T-helper 17 cell (primary cell): ENCODE measurements around the gene SMIM35. TPM values are rescaled to one million over a fixed set of nuclear protein-coding genes. Genes with fewer than 3 reads are reported as not detected.
"Not testable (repeated sequence)": the region's sequence is repeated elsewhere in the genome, so short reads cannot be mapped to it uniquely, and the experiment has no call there.

Experiments
- ATAC-seq: fragments of 150-1000 bp; cut with Tn5 transposase; 2 replicates; pipeline ENCODE4 v1.10.0; 2021; ENCODE audit warnings: mild to moderate bottlenecking, moderate library complexity
- DNase-seq, 3 donors: peaks; one replicate each; pipeline versions ENCODE4 v3.0.0 to v3.0.0-alpha.2; 2020 to 2021
- H3K9me3 ChIP-seq: one replicate; pipeline ENCODE4 v1.7.0; 2013; ENCODE audit warnings: low read length, mild to moderate bottlenecking; ENCODE audit not compliant: control insufficient read depth, poor library complexity, severe bottlenecking
- H3K27ac Mint-ChIP-seq: one replicate; pipeline ENCODE4 v1.8.0; 2022; ENCODE audit warnings: mild to moderate bottlenecking, moderate library complexity, mixed read lengths
- H3K27me3 Mint-ChIP-seq: one replicate; pipeline ENCODE4 v1.8.0; 2022; ENCODE audit warnings: mixed read lengths
- H3K36me3 Mint-ChIP-seq: one replicate; pipeline ENCODE4 v1.8.0; 2022; ENCODE audit warnings: low read depth, mixed read lengths
- H3K4me1 Mint-ChIP-seq: one replicate; pipeline ENCODE4 v1.8.0; 2022; ENCODE audit warnings: mild to moderate bottlenecking, mixed read lengths
- H3K4me3 Mint-ChIP-seq: one replicate; pipeline ENCODE4 v1.8.0; 2022; ENCODE audit warnings: mild to moderate bottlenecking, moderate library complexity, mixed read lengths
- total RNA-seq, 4 donors: library from RNA in 2 of 4; stranded (reverse) in 2 of 4; gene quantifications; one replicate each; pipeline ENCODE4 v1.2.3 and lab custom pipeline; 2022 to 2026

SMIM35 gene
- total RNA-seq, 2 donors from 2014 or later: 0.13 to 0.30 TPM

DNA sequence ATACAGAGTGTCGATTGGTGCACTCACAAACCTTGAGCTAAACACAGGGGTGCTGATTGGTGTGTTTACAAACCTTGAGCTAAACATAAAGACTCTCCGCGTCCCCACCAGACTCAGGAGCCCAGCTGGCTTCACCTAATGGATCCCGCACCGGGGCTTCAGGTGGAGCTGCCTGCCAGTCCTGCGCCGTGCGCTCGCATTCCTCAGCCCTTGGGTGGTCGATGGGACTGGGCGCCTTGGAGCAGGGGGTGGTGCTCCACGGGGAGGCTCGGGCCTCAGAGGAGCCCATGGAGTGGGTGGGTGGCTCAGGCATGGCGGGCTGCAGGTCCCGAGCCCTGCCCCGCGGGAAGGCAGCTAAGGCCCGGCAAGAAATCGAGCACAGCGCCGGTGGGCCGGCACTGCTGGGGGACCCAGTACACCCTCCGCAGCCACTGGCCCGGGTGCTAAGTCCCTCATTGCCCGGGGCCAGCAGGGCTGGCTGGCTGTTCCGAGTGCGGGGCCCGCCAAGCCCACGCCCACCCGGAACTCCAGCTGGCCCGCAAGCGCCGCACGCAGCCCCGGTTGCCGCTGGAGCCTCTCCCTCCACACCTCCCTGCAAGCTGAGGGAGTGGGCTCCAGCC, 108.4 kb downstream of the SMIM35 start:
- not testable (repeated sequence) for H3K9me3 ChIP-seq, H3K36me3 Mint-ChIP-seq, ATAC-seq, DNase-seq, H3K27me3 Mint-ChIP-seq, H3K27ac Mint-ChIP-seq, H3K4me3 Mint-ChIP-seq
- peaks cover 41% of the 10 kb centered on the region for H3K4me1 Mint-ChIP-seq

DNA sequence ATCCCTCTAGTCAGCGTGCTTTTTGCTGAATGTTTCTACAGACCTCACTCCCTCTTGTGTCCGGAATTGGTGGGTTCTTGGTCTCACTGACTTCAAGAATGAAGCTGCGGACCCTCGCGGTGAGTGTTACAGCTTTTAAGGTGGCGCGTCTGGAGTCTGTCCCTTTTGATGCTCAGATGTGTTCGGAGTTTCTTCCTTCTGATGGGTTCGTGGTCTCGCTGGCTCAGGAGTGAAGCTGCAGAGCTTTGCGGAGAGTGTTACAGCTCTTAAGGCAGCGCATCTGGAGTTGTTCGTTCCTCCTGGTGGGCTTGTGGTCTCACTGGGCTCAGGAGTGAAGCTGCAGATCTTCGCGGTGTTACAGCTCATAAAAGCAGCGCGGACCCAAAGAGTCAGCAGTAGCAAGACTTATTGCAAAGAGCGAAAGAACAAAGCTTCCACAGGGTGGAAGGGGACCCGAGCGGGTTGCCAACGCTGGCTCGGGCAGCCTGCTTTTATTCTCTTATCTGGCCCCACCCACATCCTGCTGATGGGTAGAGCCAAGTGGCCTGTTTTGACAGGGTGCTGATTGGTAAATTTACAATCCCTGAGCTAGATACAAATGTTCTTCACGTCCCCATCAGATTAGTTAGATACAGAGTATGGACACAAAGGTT, 109.0 kb downstream of the SMIM35 start:
- not testable (repeated sequence) for H3K9me3 ChIP-seq, DNase-seq, ATAC-seq, H3K27me3 Mint-ChIP-seq, H3K4me3 Mint-ChIP-seq, H3K36me3 Mint-ChIP-seq, H3K27ac Mint-ChIP-seq
- H3K4me1 Mint-ChIP-seq: peaks cover 43% of the 10 kb centered on the region

DNA sequence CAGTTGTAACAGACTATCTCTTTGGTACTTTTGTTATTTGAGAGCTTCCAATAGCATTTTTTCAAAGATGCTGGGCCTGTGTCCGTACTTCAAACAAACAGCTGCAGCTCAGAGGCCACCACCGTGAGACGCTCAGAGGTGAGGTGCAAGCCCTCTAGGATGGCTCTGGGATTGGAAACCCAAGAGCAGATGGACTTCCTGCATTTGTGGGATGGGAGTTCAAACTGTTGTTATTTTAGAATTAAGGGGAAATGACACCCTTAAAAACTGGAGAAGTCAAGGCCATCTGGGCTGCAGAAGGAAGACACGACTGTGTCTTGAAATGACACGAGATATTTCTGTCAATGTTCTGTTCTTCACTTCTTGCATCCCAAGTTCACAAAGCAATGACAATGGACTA, 109.7 kb downstream of the SMIM35 start:
- Mint-ChIP-seq H3K27me3 (no peaks in the 10 kb centered on the region), H3K36me3 (peaks cover 2% of the 10 kb centered on the region), H3K4me3 (no peak overlapping the region), H3K27ac (no peak overlapping the region), H3K4me1 (peaks cover 46% of the 10 kb centered on the region)
- ATAC-seq (no peak), DNase-seq (no peak)
- H3K9me3 ChIP-seq: no peaks in the 10 kb centered on the region

DNA sequence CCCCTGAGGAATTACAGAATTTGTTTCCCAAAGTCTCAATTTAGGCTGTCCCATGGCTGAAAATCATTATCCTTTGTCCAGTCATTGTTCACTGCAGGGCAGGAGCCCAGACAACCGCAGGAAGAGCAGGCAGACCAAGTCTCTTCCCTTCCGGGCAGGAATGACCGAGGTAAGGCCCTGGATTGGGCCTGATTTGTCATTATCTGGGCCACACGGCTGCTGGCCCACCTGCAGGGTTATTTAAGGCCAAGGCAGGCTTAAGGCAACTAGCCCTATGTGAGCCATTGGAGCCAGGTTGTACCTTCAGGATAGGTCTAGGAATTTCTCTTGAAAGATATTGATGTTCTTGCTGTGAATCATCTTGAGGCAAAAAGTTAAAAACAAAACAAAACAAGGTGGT, 110.3 kb downstream of the SMIM35 start:
- Mint-ChIP-seq H3K36me3 (no peaks in the 10 kb centered on the region), H3K27me3 (no peaks in the 10 kb centered on the region), H3K4me3 (no peak overlapping the region), H3K4me1 (peaks cover 45% of the 10 kb centered on the region), H3K27ac (no peak overlapping the region)
- DNase-seq (no peak), ATAC-seq (no peak)
- H3K9me3 ChIP-seq: no peaks in the 10 kb centered on the region

DNA sequence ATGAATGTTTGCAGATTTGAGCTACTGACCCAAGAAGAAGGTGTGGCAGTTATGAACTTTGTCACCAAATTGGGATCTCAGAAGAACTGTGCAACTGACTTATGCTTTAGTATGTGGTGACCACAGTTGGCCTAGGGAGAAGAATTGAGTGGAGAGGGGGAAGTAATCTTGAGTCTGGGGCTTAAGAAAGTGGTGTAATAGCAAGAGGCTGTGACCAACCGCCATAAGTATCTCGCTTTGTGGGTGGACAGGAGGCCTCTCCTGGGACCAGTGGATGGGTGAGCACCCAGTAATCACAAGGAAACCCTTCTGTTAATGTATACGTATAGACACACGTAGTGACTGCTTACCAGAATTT, 113.3 kb downstream of the SMIM35 start:
- DNase-seq (no peak), ATAC-seq (no peak)
- no peaks in the 10 kb centered on the region for H3K9me3 ChIP-seq
- peak overlapping the region; percentile 57 for H3K27ac Mint-ChIP-seq
- no peaks in the 10 kb centered on the region for H3K27me3 Mint-ChIP-seq
- H3K4me1 Mint-ChIP-seq: peaks cover 50% of the 10 kb centered on the region
- H3K4me3 Mint-ChIP-seq: peak overlapping the region; percentile 25
- H3K36me3 Mint-ChIP-seq: no peaks in the 10 kb centered on the region

DNA sequence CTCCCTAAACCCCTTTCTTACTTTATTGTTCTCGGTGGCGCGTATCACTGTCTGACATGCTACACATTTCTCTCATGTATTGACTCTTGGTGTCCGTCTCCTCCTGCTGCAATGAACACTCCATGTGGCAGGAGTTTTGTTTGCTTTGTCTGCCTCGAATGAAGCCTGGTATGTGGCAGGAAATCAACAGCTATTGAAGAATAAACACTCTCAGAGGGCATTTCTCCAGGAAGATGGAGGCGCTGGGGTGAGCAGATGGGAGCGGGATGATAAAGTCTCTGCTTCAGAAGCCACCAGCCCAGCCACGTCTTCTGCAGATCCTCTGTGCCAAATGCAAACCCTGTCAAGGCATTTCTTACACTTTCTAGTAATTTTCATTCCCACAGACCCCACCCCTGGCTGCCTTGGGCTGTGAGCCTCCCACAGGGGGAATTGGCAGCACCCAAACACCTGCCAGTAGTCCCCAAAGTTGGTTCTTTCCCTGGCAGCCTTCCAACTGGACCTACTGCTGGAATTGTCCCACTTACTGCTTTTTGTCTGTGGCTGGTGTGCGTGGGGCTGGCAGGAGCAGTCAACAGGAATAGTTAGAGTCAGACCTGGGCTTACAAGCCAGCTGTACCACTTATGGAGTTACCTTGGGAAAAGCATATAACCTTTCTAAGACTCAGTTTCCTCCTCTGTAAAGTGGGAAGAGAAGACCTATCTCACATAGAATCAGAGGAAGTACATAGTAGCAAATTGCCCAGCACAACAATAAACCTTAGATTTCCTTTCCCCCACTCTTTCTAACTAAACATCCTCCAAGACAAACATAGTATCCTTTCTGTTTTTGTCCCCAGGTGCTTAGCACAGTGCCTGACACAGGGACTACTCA, 113.9 kb downstream of the SMIM35 start:
- ATAC-seq (no peak), DNase-seq (no peak)
- Mint-ChIP-seq H3K4me1 (peaks cover 50% of the 10 kb centered on the region), H3K36me3 (no peaks in the 10 kb centered on the region), H3K27me3 (no peaks in the 10 kb centered on the region), H3K4me3 (peak overlapping the region; percentile 25), H3K27ac (peak overlapping the region; percentile 57)
- no peaks in the 10 kb centered on the region for H3K9me3 ChIP-seq

DNA sequence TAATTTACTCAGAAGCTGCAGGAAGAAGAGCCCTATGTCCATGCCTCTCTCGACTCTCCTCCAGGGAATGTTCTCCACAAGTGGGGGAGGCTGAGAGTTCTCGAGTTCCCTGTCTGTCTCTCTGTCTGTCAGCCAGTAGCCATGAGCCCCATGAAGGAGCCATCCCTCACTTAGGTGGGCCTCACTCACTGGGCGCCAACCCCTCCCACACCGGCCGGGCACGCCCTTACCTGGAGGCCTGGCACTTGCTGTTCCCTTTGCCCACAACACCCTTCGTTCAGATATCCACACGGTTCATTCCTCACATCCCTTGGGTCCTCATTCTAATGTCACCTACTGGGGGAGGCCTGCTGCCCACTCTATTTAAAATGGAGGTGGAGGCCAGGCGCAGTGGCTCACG, 114.7 kb downstream of the SMIM35 start:
- Mint-ChIP-seq H3K27me3 (no peaks in the 10 kb centered on the region), H3K4me1 (peaks cover 49% of the 10 kb centered on the region), H3K36me3 (no peaks in the 10 kb centered on the region), H3K4me3 (no peak overlapping the region), H3K27ac (no peak overlapping the region)
- DNase-seq: no peak
- H3K9me3 ChIP-seq: no peaks in the 10 kb centered on the region
- no peak for ATAC-seq

DNA sequence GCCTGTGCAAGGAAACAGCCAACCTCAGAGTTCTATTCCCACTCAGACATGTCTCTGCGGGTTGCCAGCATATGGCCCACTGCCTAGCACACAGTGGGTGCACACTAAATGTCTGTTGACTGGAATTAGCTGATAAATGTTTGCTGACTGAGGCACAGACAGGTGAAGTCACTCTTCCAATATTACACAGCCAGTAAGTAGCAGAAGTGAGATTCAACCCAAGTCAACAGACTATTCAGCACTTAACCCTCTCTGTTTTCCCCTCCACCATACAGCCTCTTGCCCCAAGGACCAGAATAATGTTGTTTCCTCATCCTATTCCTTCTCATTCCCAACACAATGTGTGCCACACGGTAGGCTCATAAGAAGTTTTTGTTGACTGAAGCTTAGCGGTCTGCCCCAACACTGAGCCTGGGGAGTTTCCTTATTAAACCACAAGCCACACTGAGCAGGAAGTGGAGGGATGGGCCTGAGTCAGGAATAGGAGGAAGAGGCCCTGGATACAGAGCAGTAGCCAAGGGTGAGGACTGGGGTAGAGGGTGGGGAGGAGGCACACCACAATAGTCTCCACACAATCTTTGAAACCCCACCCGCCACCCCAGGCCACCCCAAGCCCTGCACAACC, 116.3 kb downstream of the SMIM35 start:
- peak overlapping the region; percentile 52 for H3K4me3 Mint-ChIP-seq
- no peaks in the 10 kb centered on the region for H3K36me3 Mint-ChIP-seq
- no peaks in the 10 kb centered on the region for H3K9me3 ChIP-seq
- H3K27ac Mint-ChIP-seq: peak overlapping the region; percentile 86
- no peaks in the 10 kb centered on the region for H3K27me3 Mint-ChIP-seq
- peaks cover 48% of the 10 kb centered on the region for H3K4me1 Mint-ChIP-seq
- ATAC-seq (peak; percentile 93), DNase-seq (no peak)

DNA sequence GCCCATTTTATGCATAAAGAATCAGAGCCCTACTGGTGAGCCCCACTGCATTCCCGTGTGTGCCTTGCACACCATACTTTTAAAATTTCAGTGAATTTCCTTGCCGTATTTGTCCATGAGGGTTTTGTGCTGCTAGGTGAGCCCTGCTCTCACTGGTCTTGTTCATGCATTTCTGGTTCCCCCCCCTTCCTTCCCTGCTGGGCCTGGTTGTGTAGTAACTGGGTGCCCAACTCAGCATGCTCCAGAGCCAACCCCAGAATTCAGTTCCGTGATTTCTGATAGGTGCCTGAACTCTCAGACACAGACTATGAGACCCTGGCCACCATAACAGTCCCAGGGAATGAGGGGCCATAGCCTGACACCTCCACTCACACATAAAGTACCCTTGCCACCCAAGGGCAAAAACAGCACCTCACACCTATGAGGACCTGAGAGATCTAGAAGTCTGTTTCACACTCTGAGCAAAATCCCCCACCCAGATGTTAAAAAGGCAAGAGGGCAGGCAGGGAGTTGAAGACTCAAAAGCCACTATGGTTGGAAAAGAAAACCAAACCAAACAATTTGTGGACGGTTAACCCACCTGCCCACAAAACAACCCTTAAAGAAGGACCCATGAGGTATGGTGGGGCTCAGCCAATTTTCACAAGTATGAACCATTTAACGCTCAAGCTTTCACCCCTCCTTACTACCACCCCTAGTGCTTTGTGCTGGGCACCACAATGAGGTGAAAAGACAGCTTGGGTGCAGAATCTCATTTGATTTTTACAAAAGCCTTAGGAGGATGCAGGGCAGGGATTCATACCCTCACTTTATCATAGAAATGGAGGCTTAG, 117.4 kb downstream of the SMIM35 start:
- Mint-ChIP-seq H3K36me3 (no peaks in the 10 kb centered on the region), H3K27ac (peak overlapping the region; percentile 86), H3K4me3 (no peak overlapping the region), H3K27me3 (no peaks in the 10 kb centered on the region), H3K4me1 (peaks cover 45% of the 10 kb centered on the region)
- DNase-seq (no peak), ATAC-seq (no peak)
- no peaks in the 10 kb centered on the region for H3K9me3 ChIP-seq

DNA sequence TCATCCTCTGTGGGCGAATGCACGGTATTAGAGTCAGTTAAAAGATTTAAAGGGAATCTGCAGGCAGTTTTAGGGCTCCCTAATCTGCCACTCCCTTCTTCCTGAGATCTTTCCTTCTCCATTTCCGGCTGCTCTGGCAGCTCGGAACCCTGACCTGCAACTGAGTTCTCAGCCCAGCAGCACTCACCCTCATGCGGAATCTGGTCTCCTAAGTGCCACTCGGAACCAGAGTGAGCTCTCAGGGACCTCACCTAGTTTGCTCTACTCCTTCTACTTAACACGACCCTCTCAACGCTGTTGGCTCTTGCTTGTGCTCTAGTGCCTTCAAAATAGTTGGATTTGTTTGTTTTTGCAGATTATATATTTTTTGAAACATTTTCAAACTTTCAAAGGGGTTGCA, 119.9 kb downstream of the SMIM35 start:
- DNase-seq (no peak), ATAC-seq (no peak)
- no peaks in the 10 kb centered on the region for H3K36me3 Mint-ChIP-seq
- no peaks in the 10 kb centered on the region for H3K27me3 Mint-ChIP-seq
- no peaks in the 10 kb centered on the region for H3K9me3 ChIP-seq
- H3K4me3 Mint-ChIP-seq: no peak overlapping the region
- H3K27ac Mint-ChIP-seq: no peak overlapping the region
- H3K4me1 Mint-ChIP-seq: peaks cover 30% of the 10 kb centered on the region

DNA sequence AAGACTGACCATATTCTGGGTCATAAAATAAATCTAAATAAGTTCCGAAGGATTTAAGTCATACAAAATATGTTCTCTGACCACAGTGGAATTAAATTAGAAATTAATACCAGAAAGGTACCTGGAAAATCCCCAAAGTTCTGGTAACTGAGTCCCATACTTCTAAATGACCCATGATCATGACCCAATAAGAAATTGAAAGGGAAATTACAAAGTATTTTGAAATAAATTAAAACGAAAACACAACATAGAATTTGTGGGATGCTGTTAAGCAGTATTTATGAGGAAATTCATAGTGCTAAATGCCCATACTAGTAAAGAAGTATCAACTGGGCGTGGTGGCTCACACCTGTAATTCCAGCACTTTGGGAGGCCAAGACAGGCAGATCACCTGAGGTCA, 123.9 kb downstream of the SMIM35 start:
- peaks cover 4% of the 10 kb centered on the region for H3K36me3 Mint-ChIP-seq
- DNase-seq: no peak

DNA sequence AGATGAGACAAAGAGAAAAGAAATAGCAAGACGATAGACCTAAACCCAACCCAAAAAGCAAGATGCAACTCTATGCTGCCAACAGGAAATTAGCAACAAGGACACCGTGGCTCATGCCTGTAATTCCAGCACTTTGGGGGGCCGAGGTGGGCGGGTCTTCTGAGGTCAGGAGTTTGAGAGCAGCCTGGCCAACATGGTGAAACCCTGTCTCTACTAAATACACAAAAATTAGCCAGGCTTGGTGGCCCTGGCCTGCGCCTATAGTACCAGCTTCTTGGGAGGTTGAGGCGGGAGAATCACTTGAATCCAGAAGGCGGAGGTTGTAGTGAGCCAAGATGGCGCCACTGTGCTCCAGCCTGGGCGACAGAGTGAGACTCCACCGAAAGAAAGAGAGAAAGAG, 124.9 kb downstream of the SMIM35 start:
- H3K9me3 ChIP-seq: peaks cover 3% of the 10 kb centered on the region
- H3K4me1 Mint-ChIP-seq: peaks cover 14% of the 10 kb centered on the region
- no peaks in the 10 kb centered on the region for H3K27me3 Mint-ChIP-seq
- H3K27ac Mint-ChIP-seq: no peak overlapping the region
- no peak overlapping the region for H3K4me3 Mint-ChIP-seq
- DNase-seq (no peak), ATAC-seq (no peak)
- peaks cover 4% of the 10 kb centered on the region for H3K36me3 Mint-ChIP-seq

More for the DNA sequence above, 123.9 kb downstream of the SMIM35 start:
- Mint-ChIP-seq H3K4me3 (no peak overlapping the region), H3K4me1 (peaks cover 14% of the 10 kb centered on the region), H3K27me3 (no peaks in the 10 kb centered on the region), H3K27ac (no peak overlapping the region)
- ATAC-seq: no peak
- peaks cover 3% of the 10 kb centered on the region for H3K9me3 ChIP-seq
